Measurements from ENCODE around the gene GRM1.

The GRM1 gene

DNA sequence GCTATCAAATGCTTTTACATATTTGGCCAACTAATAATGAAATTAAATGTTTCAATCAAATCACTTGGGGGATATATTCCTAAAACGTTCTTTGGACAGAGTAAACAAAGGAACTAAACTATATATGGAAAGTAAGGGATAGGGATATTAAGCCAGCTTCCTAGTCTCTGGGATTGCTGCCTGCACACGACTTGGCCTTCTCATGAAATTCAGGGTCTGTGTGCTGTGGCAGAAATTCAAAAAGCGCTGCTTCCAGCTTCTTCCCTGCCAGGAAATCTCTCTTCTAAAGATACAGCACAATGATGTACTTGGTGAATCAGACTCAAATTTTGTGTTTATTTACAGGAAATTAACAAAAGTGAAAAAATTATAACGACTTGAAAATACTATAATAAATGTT lies 308.5 kb downstream of the GRM1 start:
- DNase-seq: no peak

DNA sequence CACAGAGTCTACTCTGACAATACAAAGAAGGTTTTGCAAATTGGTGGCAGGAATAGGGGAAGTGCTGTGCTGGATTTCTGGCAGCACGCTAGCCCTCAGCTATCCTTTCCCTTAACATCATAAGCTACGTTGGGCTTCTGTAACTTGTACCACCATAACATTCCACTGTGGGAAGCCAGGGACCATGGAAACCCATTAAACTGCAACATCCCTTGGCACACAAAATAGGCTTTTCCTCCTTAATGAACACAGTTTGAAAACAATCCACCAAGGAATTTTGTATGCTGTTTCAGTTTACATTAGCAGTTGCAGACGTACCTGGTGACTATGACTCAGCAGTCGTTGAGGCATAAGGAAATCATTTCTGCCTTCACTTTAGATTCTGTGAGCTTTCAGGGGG lies 310.9 kb downstream of the GRM1 start:
- no peak for DNase-seq

GRCh38 chr6:146341493-146342230 lies 312.8 kb downstream of the GRM1 start:
- DNase-seq: no peak

- no peak for DNase-seq
Measured at GRCh38 chr6:146345598-146345997, 316.7 kb downstream of the GRM1 start.

- DNase-seq: no peak
Measured at GRCh38 chr6:146347090-146347489, 318.2 kb downstream of the GRM1 start.

DNA sequence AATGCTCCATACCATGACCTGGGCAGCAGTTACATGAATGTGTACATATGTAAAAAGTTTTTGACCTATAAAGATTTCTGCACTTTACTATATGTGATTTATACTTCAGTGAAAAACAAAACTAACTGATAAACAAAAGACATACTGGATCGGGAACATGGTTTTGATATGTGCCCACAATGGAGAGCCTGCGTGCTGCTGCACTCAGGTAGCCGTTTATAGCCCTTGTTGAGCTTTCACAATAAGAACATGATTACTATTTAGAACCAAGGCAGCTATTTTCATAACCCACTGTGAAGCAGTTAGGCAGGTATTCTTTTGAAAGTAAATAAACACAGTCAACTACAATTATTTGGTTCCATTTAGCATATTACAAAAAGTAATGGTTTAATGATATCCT lies 318.8 kb downstream of the GRM1 start:
- no peak for DNase-seq

DNA sequence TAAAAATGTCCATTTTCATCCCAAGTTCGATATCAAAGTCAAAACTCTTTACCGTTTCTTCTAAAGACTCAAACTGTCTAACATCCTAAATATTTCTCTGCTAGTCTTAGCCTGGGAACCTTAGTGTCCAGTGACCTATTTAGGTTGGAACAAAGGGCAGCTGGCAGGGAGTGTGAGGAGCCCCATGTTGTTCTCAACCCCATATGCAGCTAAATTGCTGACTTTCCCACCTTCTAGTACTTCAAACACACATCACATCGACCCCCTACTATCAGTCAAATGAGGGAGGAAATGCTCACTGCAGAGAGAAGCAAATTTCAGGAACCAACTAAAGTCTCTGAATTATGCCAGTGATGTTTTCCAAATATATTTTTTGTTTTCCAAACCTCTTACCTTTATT lies 322.2 kb downstream of the GRM1 start:
- no peak for DNase-seq

- DNase-seq: no peak
Measured at GRCh38 chr6:146352163-146352562, 323.3 kb downstream of the GRM1 start.

GRCh38 chr6:146354451-146354850 lies 325.6 kb downstream of the GRM1 start:
- DNase-seq: no peak

DNA sequence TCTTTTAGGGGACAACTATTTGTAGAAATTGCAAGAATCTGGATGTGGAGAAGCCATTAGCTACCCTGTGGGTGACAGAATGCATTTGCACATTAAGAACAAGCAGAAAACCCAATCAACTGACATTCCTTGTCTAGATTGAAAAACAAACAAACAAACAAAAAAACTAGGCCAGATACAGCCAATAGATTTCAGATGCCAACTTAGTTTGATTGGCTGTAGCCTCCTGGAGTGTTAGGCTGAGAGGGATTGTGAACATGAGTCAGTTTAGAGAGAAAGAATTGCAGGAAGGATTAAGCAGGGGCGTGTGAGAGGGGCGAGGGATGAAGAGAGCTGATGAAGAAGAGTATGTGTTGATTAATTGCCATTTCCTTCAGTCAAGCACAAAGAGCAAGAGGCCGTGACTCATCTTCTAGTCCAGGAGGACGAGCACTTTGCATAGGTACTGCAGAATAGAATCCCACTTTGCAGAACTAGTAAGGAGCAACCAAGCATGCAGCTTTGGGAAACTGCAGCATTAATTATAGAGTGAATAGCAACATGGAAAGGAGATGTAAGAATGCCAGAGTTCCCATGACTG lies 326.7 kb downstream of the GRM1 start:
- DNase-seq: no peak

DNA sequence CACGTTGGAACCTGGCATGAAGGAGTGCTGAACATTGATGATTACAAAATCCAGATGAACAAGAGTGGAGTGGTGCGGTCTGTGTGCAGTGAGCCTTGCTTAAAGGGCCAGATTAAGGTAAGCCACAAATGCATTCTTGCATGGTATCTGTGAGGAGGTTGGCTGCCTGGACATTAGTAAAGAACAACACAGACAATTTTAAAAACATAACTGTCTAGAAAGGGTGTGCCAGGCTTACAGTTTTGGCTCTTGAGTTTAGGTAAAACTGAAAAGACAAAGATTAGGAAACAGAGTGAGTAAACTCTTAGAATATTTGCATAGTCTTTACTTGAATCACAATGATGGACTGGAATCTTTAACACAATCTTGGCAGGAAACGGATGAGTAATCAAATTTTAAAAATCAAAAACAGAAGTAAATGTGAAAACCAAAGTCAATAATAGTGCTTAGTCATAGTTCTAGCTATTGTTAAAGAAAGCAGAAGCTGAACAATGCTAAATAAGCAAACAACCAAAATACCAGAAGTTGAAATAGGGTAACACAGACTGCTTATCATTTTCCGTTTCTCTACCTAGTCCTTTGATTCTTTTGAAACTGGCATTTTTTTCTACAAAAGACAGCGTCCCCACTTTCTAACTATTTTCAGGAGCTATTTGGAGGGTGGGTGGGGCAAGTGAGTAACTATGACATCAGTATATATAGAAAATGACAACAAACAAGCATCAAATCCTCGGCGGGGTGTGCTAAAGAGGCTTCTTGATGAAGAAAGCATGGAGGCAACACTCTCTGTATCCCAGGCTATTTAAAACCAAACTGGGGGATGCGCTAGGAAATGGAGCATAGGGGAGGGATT lies 328.9 kb downstream of the GRM1 start:
- no peak for DNase-seq

GRCh38 chr6:146358431-146359046 lies 329.7 kb downstream of the GRM1 start:
- DNase-seq: no peak

DNA sequence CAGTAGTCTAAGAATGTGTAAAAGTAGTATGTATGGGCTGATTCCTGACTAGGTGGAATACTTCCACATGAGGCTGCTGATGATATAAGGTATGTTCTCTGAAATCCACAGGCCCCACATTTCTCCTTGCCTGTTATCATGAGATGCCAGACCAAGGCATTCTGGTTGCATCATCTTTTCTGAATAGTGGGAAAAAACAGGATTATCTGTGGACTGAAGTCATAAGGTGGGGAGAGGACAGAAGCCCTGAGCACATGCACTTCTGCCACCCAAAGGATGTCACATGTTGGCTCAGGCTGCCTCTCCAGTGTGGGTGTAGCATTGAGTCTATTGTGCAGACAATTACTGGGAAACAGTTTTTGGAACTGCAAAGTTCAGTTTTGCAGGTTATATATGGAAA lies 330.3 kb downstream of the GRM1 start:
- no peak for DNase-seq

- no peak for DNase-seq
Measured at GRCh38 chr6:146361128-146361924, 332.5 kb downstream of the GRM1 start.

- no peak for DNase-seq
Measured at GRCh38 chr6:146363838-146364607, 335.2 kb downstream of the GRM1 start.

DNA sequence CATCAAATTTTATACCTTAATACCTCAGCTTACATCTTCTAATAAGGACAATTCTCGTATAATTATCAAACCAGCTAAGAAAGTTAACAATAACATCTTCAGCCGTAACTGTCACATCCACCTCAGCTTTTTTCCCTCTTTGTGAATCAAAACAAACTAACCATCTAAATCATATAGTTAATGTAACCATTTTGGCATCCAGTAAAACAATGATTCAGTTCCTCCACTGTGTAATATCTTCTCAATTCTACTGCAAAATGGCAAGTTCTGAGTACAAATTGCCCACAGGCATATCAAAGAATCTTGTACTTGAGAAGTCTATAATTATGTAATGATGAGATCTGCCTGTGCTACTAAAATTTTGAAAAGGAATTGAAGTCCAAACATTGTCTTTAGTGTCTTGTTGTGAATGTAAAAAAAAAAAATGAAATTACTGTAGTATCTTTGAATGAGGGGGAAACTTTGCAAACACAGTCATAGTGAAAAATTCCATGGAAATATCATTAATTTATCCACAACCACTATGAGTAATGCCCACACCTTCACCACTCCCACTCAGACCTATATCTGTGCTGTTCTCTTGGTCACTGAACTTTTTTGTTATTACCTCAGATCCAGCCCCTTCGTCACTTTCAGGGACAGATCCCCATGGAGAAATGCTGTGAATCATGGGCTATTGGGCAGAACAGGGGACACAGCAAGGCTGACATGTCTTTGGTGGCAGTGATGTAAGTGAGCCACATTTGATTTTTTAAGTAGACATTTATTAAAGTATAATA lies 336.1 kb downstream of the GRM1 start:
- no peak for DNase-seq

GRCh38 chr6:146367061-146367460 lies 338.2 kb downstream of the GRM1 start:
- no peak for DNase-seq

DNA sequence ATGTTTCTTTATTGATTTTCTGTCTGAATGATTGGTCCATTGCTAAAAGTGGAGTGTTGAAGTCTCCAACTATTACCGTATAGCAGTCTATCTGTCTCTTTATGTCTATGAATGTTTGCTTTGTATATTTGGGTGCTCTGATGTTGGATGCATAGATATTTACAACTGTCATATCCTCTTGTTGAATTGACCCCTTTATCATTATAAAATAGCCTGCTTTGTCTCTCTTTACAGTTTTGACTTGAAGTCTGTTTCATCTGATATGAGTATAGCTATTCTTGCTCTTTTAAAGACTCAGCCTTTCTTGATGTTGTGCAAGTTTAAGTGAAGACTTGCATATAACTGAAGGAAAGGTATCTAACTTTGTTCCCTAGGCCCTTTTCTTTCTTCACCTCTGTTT lies 341.0 kb downstream of the GRM1 start:
- no peak for DNase-seq

DNA sequence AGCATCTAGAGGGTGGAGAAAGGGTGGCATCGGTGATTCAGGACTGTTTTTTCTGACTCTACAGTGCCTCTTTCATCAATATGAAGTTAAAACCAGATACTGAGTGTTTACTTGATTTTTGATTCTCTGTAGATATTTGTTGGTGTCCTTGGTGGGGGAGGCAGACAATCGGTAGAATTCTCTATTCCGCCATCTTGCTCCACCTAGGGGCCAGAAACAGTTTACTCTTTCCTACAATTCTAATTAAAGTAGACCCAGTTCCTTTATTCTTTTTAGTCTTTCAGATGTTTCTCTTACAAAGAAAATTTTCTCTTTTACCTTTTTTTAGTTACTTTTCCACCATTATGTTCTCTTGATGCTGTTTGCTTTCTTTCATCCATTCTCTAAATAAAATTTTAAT lies 352.6 kb downstream of the GRM1 start:
- DNase-seq: no peak

DNA sequence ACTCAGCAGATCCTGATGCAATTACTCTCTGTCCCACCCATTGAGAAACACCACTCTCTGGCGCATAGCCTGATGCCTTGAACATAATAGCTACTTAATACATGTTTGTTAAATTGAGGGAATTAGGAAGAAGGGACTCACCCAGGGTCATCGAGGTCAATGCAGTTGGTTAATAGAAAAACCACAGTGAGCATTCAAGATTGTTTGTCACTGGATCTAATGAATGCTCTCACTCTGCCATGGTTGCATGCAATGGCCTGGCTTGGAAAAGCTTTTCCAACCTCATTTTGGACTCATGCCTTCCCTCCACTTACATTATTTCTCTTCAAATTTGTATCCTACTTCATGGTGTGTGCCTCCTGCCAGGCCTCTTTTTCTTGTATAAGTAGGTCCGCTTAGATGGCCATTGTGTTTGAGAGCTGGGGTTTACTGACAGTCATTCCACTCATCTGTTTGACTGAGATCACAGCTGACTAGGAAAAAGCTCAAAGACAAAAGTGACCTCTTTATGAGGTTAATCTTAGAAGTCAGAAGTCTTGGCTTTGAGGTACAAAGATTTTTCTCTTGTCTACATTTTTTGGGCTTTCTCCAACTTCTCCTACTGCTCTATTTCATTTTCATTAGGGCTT lies 360.0 kb downstream of the GRM1 start:
- no peak for DNase-seq

DNA sequence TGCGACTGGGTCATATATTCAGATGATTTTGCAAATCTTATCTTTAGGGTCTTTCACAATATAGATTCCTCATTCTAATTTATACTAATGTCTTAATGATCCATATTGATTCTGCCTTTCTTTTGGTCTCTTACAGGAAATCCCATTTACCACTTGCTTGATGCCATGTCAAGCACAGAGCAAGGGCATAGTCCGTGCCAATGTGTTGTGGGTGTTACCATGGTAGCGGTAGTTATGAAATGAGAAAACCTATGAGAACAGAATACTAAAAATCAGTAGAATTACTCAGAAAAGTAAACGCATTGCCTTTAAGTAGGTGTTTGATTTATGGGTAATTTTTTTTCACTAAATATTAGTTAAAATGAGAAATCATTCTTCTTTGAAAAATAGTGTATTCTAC lies 360.9 kb downstream of the GRM1 start:
- DNase-seq: no peak
